A549 (cell line): ENCODE data around the gene DECR2. TPM values are rescaled to one million over a fixed set of nuclear protein-coding genes. Genes with fewer than 3 reads are reported as not detected.

Source experiments
- ATAC-seq, 2 experiments: fragments of 200-7000 bp in 1 of 2; fragments of >200 bp in 1 of 2; cut with Nextera tagmentation in 1 of 2; cut with Tn5 transposase in 1 of 2; 3 replicates each; pipeline versions ENCODE4 v1.8.0 to v1.9.1; 2018 to 2020; ENCODE audit warnings: mild to moderate bottlenecking in 1 of 2, moderate library complexity in 1 of 2
- CTCF ChIA-PET: fragments of 300-600 bp; sonication (Branson Sonifier 250); formaldehyde crosslinking; extraction: SDS; loops from one replicate; lab custom pipeline; 2021; ENCODE audit warnings: antibody characterized with exemption, inconsistent platforms; lab: Yijun Ruan, JAX
- POLR2A ChIA-PET: fragments of 350-600 bp; formaldehyde crosslinking; extraction: SDS; loops from one replicate; lab custom pipeline; 2021; ENCODE audit warnings: antibody characterized with exemption, inconsistent platforms; lab: Yijun Ruan, JAX
- DNase-seq, 2 experiments: peaks; one replicate each; pipeline versions ENCODE4 v3.0.0 to v3.0.0-alpha.2; 2011 to 2016; ENCODE audit warnings: low read depth in 1 of 2, low spot score in 1 of 2
- FAIRE-seq: peaks from 2 replicates; lab custom pipeline; 2011; peaks lifted over from hg19 to GRCh38; lab: Jason Lieb, UNC
- H3K27ac ChIP-seq, 2 experiments: fragments of >200 bp; sonication (Bioruptor Twin); formaldehyde crosslinking; 3 replicates each; pipeline ENCODE4 v1.5.1; 2016 to 2017
- H3K4me1 ChIP-seq: fragments of >200 bp; sonication (Bioruptor Twin); formaldehyde crosslinking; 3 replicates; pipeline ENCODE4 v1.6.1; 2016
- H3K4me2 ChIP-seq: fragments of >200 bp; sonication (Bioruptor Twin); formaldehyde crosslinking; 3 replicates; pipeline ENCODE4 v1.6.1; 2016
- H3K4me3 ChIP-seq: fragments of >200 bp; sonication (Bioruptor Twin); formaldehyde crosslinking; 3 replicates; pipeline ENCODE4 v1.5.1; 2016
- H3K9me3 ChIP-seq: fragments of >200 bp; sonication (Bioruptor Twin); formaldehyde crosslinking; 3 replicates; pipeline ENCODE4 v1.6.1; 2016
- BHLHE40 ChIP-seq: IDR thresholded peaks from 2 replicates; pipeline ENCODE4 v1.6.1; 2012; ENCODE audit warnings: low read depth, low read length, inconsistent platforms
- CBX2 ChIP-seq: fragments of 200-600 bp; sonication (generic); IDR thresholded peaks from 2 replicates; pipeline ENCODE4 v1.6.1; 2016; ENCODE audit warnings: low read depth, mild to moderate bottlenecking, borderline replicate concordance
- CHD4 ChIP-seq: fragments of 200-600 bp; sonication (generic); IDR thresholded peaks from 2 replicates; pipeline ENCODE4 v1.6.1; 2016; ENCODE audit warnings: antibody characterized with exemption, mild to moderate bottlenecking, borderline replicate concordance
- CTCF ChIP-seq: fragments of >200 bp; sonication (Bioruptor Twin); formaldehyde crosslinking; IDR thresholded peaks from 3 replicates; pipeline ENCODE4 v1.5.1; 2016
- E2F6 ChIP-seq: IDR thresholded peaks from 2 replicates; pipeline ENCODE4 v1.6.1; 2012; ENCODE audit warnings: low read depth, borderline replicate concordance
- ESRRA ChIP-seq: fragments of 150-350 bp; IDR thresholded peaks from 2 replicates; pipeline ENCODE4 v1.6.1; 2014; ENCODE audit warnings: mild to moderate bottlenecking, low read length, borderline replicate concordance
- FOXS1 ChIP-seq: fragments of 250-450 bp; sonication (Bioruptor Pico); IDR thresholded peaks from 2 replicates; pipeline ENCODE4 v1.5.0; 2020; ENCODE audit warnings: mild to moderate bottlenecking, moderate library complexity
- GATA3 ChIP-seq: IDR thresholded peaks from 2 replicates; pipeline ENCODE4 v1.6.1; 2012; ENCODE audit warnings: borderline replicate concordance
- HDAC2 ChIP-seq: fragments of 200-600 bp; sonication (generic); IDR thresholded peaks from 2 replicates; pipeline ENCODE4 v1.6.1; 2016
- HES2 ChIP-seq: fragments of >200 bp; sonication (Bioruptor Twin); formaldehyde crosslinking; IDR thresholded peaks from 2 replicates; pipeline ENCODE4 v1.6.1; 2016
- HOXB13 ChIP-seq: fragments of 250-450 bp; sonication (Bioruptor Pico); IDR thresholded peaks from 2 replicates; pipeline ENCODE4 v1.5.0; 2020; ENCODE audit warnings: low read depth, mild to moderate bottlenecking, moderate library complexity
- HOXB5 ChIP-seq: fragments of 250-450 bp; sonication (Bioruptor Pico); IDR thresholded peaks from 2 replicates; pipeline ENCODE4 v1.5.0; 2020; ENCODE audit warnings: mild to moderate bottlenecking, moderate library complexity
- KDM1A ChIP-seq: fragments of 200-600 bp; sonication (generic); IDR thresholded peaks from 2 replicates; pipeline ENCODE4 v1.6.1; 2016; ENCODE audit warnings: low read depth, mild to moderate bottlenecking
- MAFK ChIP-seq: fragments of 450-650 bp; IDR thresholded peaks from 2 replicates; pipeline ENCODE4 v1.6.1; 2014; ENCODE audit not compliant: partially characterized antibody
- MYC ChIP-seq: IDR thresholded peaks from 2 replicates; pipeline ENCODE4 v1.6.1; 2012; ENCODE audit warnings: mild to moderate bottlenecking, inconsistent platforms, low read length, improper control_type of control experiment, borderline replicate concordance
- NPAS2 ChIP-seq: fragments of 250-450 bp; sonication (Bioruptor Pico); IDR thresholded peaks from 2 replicates; pipeline ENCODE4 v1.8.0; 2022; ENCODE audit warnings: mild to moderate bottlenecking, moderate library complexity, borderline replicate concordance
- NR3C1 ChIP-seq: fragments of >200 bp; sonication (Bioruptor Twin); formaldehyde crosslinking; IDR thresholded peaks from 3 replicates; pipeline ENCODE4 v1.6.1; 2017
- PBX3 ChIP-seq: IDR thresholded peaks from 2 replicates; pipeline ENCODE4 v1.6.1; 2012
- PHF8 ChIP-seq: fragments of 200-600 bp; sonication (generic); IDR thresholded peaks from 2 replicates; pipeline ENCODE4 v1.6.1; 2016; ENCODE audit warnings: low read depth, mild to moderate bottlenecking, antibody characterized with exemption, moderate library complexity, borderline replicate concordance
- POLR2A ChIP-seq: IDR thresholded peaks from 2 replicates; pipeline ENCODE4 v1.6.1; 2012; ENCODE audit warnings: mild to moderate bottlenecking, low read length
- RARB ChIP-seq: fragments of 250-450 bp; sonication (Bioruptor Pico); IDR thresholded peaks from 2 replicates; pipeline ENCODE4 v1.8.0; 2021; ENCODE audit warnings: mild to moderate bottlenecking, moderate library complexity
- RCOR1 ChIP-seq: fragments of 150-350 bp; IDR thresholded peaks from 2 replicates; pipeline ENCODE4 v1.6.1; 2014; ENCODE audit warnings: antibody characterized with exemption, low read length, low read depth
- REST ChIP-seq: fragments of 200-600 bp; sonication (generic); IDR thresholded peaks from 2 replicates; pipeline ENCODE4 v1.6.1; 2016; ENCODE audit warnings: antibody characterized with exemption, mild to moderate bottlenecking, moderate library complexity
- SREBF2 ChIP-seq: fragments of 450-650 bp; IDR thresholded peaks from 2 replicates; pipeline ENCODE4 v1.6.1; 2014; ENCODE audit warnings: mild to moderate bottlenecking, moderate library complexity
- USF2 ChIP-seq: fragments of 450-650 bp; IDR thresholded peaks from 2 replicates; pipeline ENCODE4 v1.6.1; 2014; ENCODE audit warnings: antibody characterized with exemption
- ZC3H11A ChIP-seq: fragments of 450-650 bp; IDR thresholded peaks from 2 replicates; pipeline ENCODE4 v1.6.1; 2014; ENCODE audit warnings: antibody characterized with exemption, mild to moderate bottlenecking
- ZFP36 ChIP-seq: fragments of 450-650 bp; IDR thresholded peaks from 2 replicates; pipeline ENCODE4 v1.6.1; 2014; ENCODE audit warnings: borderline replicate concordance; ENCODE audit not compliant: partially characterized antibody
- WGBS: methylation state at CpG from one replicate; pipeline ENCODE4 v1.1.6; 2017; ENCODE audit errors: missing lambda C conversion rate; 5-methylcytosine and 5-hydroxymethylcytosine counted together
- polyA plus RNA-seq, 4 experiments: library from polyadenylated mRNA; depleted of rRNA in 3 of 4; stranded (reverse); fragments of >200 nt; fragmentation: RNase III in 1 of 4; extraction: RNeasy Plus Mini Kit Qiagen cat#74134 plus additional on column Dnase treatment in 1 of 4; gene quantifications; 2 replicates in 3 of 4; 3 replicates in 1 of 4; pipeline ENCODE4 v1.2.3, GENCODE V29; 2011 to 2017

Gene DECR2
- polyA plus RNA-seq, 2 of the 4 experiments (the other 2 are of a cell fraction): 15.5 to 34.2 TPM

- TF ChIP-seq PHF8 (peak; percentile 70), E2F6 (peak; percentile 66; the same call in 1 of the 2 replicates), MAFK (no peak), GATA3 (no peak; the same call in 1 of the 2 replicates), HOXB13 (CRISPR knock-in tag) (no peak), BHLHE40 (no peak), USF2 (peak; percentile 57; the same call in 1 of the 2 replicates), RCOR1 (no peak)
These were observed at the start of gene DECR2 (continued) for GRCh38 chr16:401468-402348.

GRCh38 chr16:352547-353403, 48.9 kb upstream of the DECR2 start, which contains the start of gene AXIN1:
AXIN1 (minus strand) TSS chr16:352723; CDS start chr16:347025, 5,698 bp downstream.
- peak within 1 kb of the TSS; percentile 94 for H3K4me2 ChIP-seq
- POLR2A ChIA-PET: interaction anchor here (0.5 to 2.1 kb wide), 10 partner anchors 9 to 250 kb away, joined by 3 to 11 read pairs (median 3); partner anchors contain the start of genes FAM234A and MRPL28
- CTCF ChIA-PET: interaction anchor here (0.9 to 12.6 kb wide), 7 partner anchors 10 to 287 kb away, joined by 3 to 76 read pairs (median 4); no protein-coding TSS in a partner anchor
- peak within 1 kb of the TSS; percentile 89 for H3K4me3 ChIP-seq
- no peaks in the 10 kb centered on the region for H3K9me3 ChIP-seq
- H3K4me1 ChIP-seq: peaks cover 13% of the 10 kb centered on the region; the same call in 2 of the 3 replicates
- 9% methylated on average over 4 of the region's 113 CpGs for WGBS
- ATAC-seq (peak; percentile 62 to 86), DNase-seq (peak; percentile 59 to 98), FAIRE-seq (no peak)
- peak within 1 kb of the TSS; percentile 87 to 98 for H3K27ac ChIP-seq
- TF ChIP-seq CTCF (peak; percentile 62), MYC (no peak; the same call in 1 of the 2 replicates), KDM1A (no peak), SREBF2 (no peak), RCOR1 (no peak), HDAC2 (no peak), USF2 (no peak), ZFP36 (no peak), PBX3 (no peak), ESRRA (no peak), RARB (no peak), NR3C1 (no peak), FOXS1 (no peak), HOXB5 (CRISPR knock-in tag) (no peak), CHD4 (no peak), CBX2 (no peak), HES2 (no peak), ZC3H11A (no peak), REST (no peak), POLR2A (peak; percentile 64), NPAS2 (CRISPR knock-in tag) (no peak)
